Measurements from ENCODE around the gene LGALS3. TPM values are rescaled to one million over a fixed set of nuclear protein-coding genes. Genes with fewer than 3 reads are reported as not detected.

The LGALS3 gene
- total RNA-seq, 1 donor from 2014 or later = 198 TPM

DNA sequence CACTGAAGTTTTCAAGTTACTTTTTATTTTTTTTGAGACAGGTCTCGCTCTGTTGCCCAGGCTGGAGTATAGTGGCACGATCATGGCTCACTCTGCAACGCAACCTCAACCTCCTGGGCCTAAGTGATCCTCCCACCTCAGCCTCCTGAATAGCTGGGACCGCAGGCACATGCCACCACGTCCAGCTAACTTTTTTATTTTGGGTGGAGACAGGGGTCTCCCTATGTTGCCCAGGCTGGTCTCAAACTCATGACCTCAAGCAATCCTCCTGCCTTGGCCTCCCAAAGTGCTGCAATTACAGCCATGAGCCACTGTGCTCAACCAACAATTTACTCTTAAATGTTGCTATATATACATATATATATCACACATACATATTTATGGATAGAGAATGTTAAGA, 27.4 kb upstream of the LGALS3 start:
- DNase-seq (ENCODE audit: low read depth) (no peak), FAIRE-seq (no peak)
- no peak overlapping the region for H3K4me3 ChIP-seq (ENCODE audit: low read depth, low read length)
- no peaks in the 10 kb centered on the region for H3K27me3 ChIP-seq (ENCODE audit: control insufficient read depth, insufficient read depth, low read length)
- TF ChIP-seq, protein P1, sequence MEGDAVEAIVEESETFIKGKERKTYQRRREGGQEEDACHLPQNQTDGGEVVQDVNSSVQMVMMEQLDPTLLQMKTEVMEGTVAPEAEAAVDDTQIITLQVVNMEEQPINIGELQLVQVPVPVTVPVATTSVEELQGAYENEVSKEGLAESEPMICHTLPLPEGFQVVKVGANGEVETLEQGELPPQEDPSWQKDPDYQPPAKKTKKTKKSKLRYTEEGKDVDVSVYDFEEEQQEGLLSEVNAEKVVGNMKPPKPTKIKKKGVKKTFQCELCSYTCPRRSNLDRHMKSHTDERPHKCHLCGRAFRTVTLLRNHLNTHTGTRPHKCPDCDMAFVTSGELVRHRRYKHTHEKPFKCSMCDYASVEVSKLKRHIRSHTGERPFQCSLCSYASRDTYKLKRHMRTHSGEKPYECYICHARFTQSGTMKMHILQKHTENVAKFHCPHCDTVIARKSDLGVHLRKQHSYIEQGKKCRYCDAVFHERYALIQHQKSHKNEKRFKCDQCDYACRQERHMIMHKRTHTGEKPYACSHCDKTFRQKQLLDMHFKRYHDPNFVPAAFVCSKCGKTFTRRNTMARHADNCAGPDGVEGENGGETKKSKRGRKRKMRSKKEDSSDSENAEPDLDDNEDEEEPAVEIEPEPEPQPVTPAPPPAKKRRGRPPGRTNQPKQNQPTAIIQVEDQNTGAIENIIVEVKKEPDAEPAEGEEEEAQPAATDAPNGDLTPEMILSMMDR (IDR thresholded peaks at IDR 0.05; ENCODE audit: insufficient read depth, low read length, severe bottlenecking) = no peak
- H3K36me3 ChIP-seq (ENCODE audit: control insufficient read depth, insufficient read depth, low read length) = no peaks in the 10 kb centered on the region

GRCh38 chr14:55102141-55102621, 26.9 kb upstream of the LGALS3 start:
- FAIRE-seq (no peak), DNase-seq (ENCODE audit: low read depth) (peak; percentile 92)
- no peaks in the 10 kb centered on the region for H3K36me3 ChIP-seq (ENCODE audit: control insufficient read depth, insufficient read depth, low read length)
- H3K27me3 ChIP-seq (ENCODE audit: control insufficient read depth, insufficient read depth, low read length) = no peaks in the 10 kb centered on the region
- H3K4me3 ChIP-seq (ENCODE audit: low read depth, low read length) = no peak overlapping the region
- TF ChIP-seq, protein P1 (IDR thresholded peaks at IDR 0.05; ENCODE audit: insufficient read depth, low read length, severe bottlenecking) = no peak

DNA sequence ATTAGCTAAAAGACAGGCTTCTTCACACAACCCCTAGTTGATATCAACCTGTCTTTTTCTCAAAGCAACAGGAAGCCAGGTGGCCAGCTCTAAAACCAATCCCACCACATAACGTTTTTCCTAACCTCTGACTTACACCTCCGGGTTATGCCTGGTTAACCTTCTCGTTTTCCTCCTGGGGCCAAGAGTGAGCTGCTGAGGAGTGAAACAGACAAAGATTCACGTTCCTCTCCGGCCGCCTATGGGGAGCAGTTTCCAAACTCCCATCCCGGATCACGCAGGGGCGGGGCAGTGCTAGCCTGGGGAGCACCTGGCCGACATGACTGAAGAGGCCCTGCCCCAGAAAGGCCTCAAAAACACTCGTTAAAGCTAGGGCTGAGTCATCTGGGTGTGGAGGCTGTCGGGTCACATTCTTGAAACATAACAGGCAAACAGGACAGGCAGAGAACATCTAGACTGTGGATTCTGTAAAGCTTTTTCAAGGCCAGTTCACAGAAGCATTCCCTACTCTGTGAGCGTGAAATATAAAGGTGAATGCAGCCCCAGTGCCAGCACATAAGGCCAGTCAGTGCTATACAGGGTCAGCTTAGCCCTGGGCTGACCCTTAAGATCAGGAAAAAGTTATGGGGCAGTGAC, 25.9 kb upstream of the LGALS3 start:
- FAIRE-seq = peak; percentile 43
- TF ChIP-seq, protein P1 (IDR thresholded peaks at IDR 0.05; ENCODE audit: insufficient read depth, low read length, severe bottlenecking) = no peak
- peak; percentile 99 for DNase-seq (ENCODE audit: low read depth)
- H3K27me3 ChIP-seq (ENCODE audit: control insufficient read depth, insufficient read depth, low read length) = no peaks in the 10 kb centered on the region
- H3K36me3 ChIP-seq (ENCODE audit: control insufficient read depth, insufficient read depth, low read length) = no peaks in the 10 kb centered on the region
- H3K4me3 ChIP-seq (ENCODE audit: low read depth, low read length) = peak overlapping the region; percentile 40

- TF ChIP-seq, protein P1 (IDR thresholded peaks at IDR 0.05; ENCODE audit: insufficient read depth, low read length, severe bottlenecking) = no peak
- H3K36me3 ChIP-seq (ENCODE audit: control insufficient read depth, insufficient read depth, low read length) = no peaks in the 10 kb centered on the region
- DNase-seq (ENCODE audit: low read depth) (no peak), FAIRE-seq (no peak)
- H3K27me3 ChIP-seq (ENCODE audit: control insufficient read depth, insufficient read depth, low read length) = no peaks in the 10 kb centered on the region
- no peak overlapping the region for H3K4me3 ChIP-seq (ENCODE audit: low read depth, low read length)
These were observed 24.8 kb upstream of the LGALS3 start for GRCh38 chr14:55103971-55104954.

- H3K27me3 ChIP-seq (ENCODE audit: control insufficient read depth, insufficient read depth, low read length) = no peaks in the 10 kb centered on the region
- H3K4me3 ChIP-seq (ENCODE audit: low read depth, low read length) = no peak overlapping the region
- no peaks in the 10 kb centered on the region for H3K36me3 ChIP-seq (ENCODE audit: control insufficient read depth, insufficient read depth, low read length)
- FAIRE-seq (no peak), DNase-seq (ENCODE audit: low read depth) (no peak)
- TF ChIP-seq, protein P1 (IDR thresholded peaks at IDR 0.05; ENCODE audit: insufficient read depth, low read length, severe bottlenecking) = no peak
These were observed 23.1 kb upstream of the LGALS3 start for GRCh38 chr14:55105991-55106390.

Measured in bronchial epithelial cell (primary cell).